Measurements from ENCODE around the gene CYS1.

GRCh38 chr2:10046931-10047330 is 33.3 kb downstream of the CYS1 start:
- TF ChIP-seq POLR2AphosphoS5 (IDR thresholded peaks at IDR 0.05; ENCODE audit: insufficient read depth, low read depth, low read length): no peak
- TF ChIP-seq CTCF (IDR thresholded peaks at IDR 0.05; ENCODE audit: extremely low read depth in 1 of 2, insufficient read depth in 1 of 2, low read depth in 1 of 2, low read length in 2 of 2): no peak

All from endothelial cell of umbilical vein (primary cell).